Thoracic aorta (tissue), 2 donors: Measurements from ENCODE around the gene CIB2. TPM values are rescaled to one million over a fixed set of nuclear protein-coding genes. Genes with fewer than 3 reads are reported as not detected.

ENCODE experiments used
- ATAC-seq: fragments of 150-250 bp; one replicate; pipeline ENCODE4 v1.8.0; 2017; ENCODE audit warnings: low read depth; ENCODE audit not compliant: insufficient number of reproducible peaks, low FRiP score
- DNase-seq: peaks from one replicate; pipeline ENCODE4 v3.0.0-alpha.2; 2020; ENCODE audit warnings: low spot score
- H3K27ac ChIP-seq, 2 donors: fragments of 200-600 bp; sonication (generic); 1 replicate in 1 of 2; 2 replicates in 1 of 2; pipeline ENCODE4 v1.5.1; 2016; ENCODE audit warnings: mild to moderate bottlenecking in 2 of 2, moderate library complexity in 2 of 2
- H3K27me3 ChIP-seq: fragments of 200-600 bp; sonication (generic); replicated peaks from 2 replicates; pipeline ENCODE4 v1.6.0; 2016; ENCODE audit warnings: mild to moderate bottlenecking; ENCODE audit not compliant: insufficient read depth
- H3K36me3 ChIP-seq: fragments of 200-600 bp; sonication (generic); one replicate; pipeline ENCODE4 v1.5.1; 2016
- H3K4me1 ChIP-seq, 2 donors: fragments of 200-600 bp; sonication (generic); 1 replicate in 1 of 2; 2 replicates in 1 of 2; pipeline versions ENCODE4 v1.5.1 to v1.6.0; 2016; ENCODE audit warnings: low read depth in 2 of 2, mild to moderate bottlenecking in 1 of 2; ENCODE audit not compliant: control insufficient read depth in 1 of 2
- H3K4me3 ChIP-seq: fragments of 200-600 bp; sonication (generic); 2 replicates; pipeline ENCODE4 v1.5.1; 2016; ENCODE audit warnings: mild to moderate bottlenecking
- H3K9me3 ChIP-seq: fragments of 200-600 bp; sonication (generic); 2 replicates; pipeline ENCODE4 v1.5.1; 2016
- total RNA-seq, 2 donors: library from RNA; depleted of rRNA; stranded (reverse); fragments of >200 nt; gene quantifications; one replicate each; pipeline versions ENCODE4 v1.1.0 to v1.2.3, GENCODE V29; 2016
- TF ChIP-seq, protein P1 (sequence below): fragments of 200-600 bp; sonication (generic); IDR thresholded peaks from one replicate; pipeline ENCODE4 v1.5.1; 2019; ENCODE audit warnings: antibody characterized with exemption

The CIB2 gene
- total RNA-seq, 2 donors from 2014 or later: 1.2 to 7.9 TPM

DNA sequence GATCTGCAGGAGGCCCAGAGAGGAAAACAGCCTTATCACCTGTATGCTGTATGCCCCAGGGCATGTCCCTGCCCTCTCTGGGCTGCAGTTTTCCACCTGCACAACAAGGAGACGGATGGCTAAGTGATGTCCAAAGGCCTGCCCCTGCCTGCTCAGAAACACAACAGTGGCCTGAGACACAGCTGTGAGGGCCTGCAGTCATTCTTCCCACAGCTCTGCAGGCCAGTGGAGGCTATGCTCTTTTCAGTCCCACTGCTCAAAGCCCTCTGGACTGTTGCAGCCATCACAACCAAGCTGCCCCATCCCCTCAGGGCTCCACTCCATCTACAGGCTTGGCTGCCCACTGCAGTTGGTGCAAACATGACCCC is 48.5 kb downstream of the CIB2 start:
- ATAC-seq (no peak), DNase-seq (no peak)
- no peak overlapping the region for H3K27ac ChIP-seq
- no peak overlapping the region for H3K4me3 ChIP-seq
- TF ChIP-seq, protein P1, sequence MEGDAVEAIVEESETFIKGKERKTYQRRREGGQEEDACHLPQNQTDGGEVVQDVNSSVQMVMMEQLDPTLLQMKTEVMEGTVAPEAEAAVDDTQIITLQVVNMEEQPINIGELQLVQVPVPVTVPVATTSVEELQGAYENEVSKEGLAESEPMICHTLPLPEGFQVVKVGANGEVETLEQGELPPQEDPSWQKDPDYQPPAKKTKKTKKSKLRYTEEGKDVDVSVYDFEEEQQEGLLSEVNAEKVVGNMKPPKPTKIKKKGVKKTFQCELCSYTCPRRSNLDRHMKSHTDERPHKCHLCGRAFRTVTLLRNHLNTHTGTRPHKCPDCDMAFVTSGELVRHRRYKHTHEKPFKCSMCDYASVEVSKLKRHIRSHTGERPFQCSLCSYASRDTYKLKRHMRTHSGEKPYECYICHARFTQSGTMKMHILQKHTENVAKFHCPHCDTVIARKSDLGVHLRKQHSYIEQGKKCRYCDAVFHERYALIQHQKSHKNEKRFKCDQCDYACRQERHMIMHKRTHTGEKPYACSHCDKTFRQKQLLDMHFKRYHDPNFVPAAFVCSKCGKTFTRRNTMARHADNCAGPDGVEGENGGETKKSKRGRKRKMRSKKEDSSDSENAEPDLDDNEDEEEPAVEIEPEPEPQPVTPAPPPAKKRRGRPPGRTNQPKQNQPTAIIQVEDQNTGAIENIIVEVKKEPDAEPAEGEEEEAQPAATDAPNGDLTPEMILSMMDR: no peak
- H3K9me3 ChIP-seq: no peaks in the 10 kb centered on the region
- no peaks in the 10 kb centered on the region for H3K36me3 ChIP-seq
- H3K4me1 ChIP-seq: peaks cover 0 to 6% of the 10 kb centered on the region in 2 donors
- H3K27me3 ChIP-seq: no peaks in the 10 kb centered on the region

DNA sequence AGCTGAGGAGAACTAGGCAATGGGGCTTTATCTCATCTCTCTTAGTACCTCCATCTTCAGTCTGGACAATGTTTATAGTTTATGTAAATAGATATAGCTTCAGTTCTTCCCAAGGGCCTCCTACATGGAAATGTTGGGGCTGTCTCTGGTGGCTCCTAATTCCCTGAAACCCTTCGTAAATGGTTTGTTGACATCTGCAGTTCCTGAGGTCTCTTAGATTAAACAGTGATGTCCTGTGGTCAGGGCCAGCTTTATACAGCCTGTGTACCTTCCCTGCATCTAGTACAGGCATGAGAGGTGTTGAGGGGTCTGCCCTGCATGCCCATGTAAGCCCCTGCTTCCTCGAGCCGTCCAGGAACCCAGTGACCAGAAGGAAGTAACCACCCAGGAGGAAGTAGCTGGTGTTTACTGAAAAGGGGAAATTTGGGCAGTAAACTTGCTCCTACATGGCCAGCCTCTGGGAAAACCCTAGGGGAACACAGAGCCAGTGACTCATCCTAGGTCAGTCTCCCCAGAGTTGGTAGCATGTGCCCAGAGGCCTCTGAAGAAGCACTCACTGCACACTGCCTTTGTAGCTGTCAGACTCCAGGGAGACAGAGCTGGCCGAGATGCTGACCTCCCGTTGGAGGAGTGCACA is 49.0 kb downstream of the CIB2 start:
- Histone ChIP-seq H3K36me3 (no peaks in the 10 kb centered on the region), H3K9me3 (no peaks in the 10 kb centered on the region), H3K27ac (no peak overlapping the region), H3K4me3 (no peak overlapping the region), H3K4me1 (peaks cover 0 to 6% of the 10 kb centered on the region in 2 donors), H3K27me3 (no peaks in the 10 kb centered on the region)
- DNase-seq (no peak), ATAC-seq (no peak)
- TF ChIP-seq, protein P1: no peak

DNA sequence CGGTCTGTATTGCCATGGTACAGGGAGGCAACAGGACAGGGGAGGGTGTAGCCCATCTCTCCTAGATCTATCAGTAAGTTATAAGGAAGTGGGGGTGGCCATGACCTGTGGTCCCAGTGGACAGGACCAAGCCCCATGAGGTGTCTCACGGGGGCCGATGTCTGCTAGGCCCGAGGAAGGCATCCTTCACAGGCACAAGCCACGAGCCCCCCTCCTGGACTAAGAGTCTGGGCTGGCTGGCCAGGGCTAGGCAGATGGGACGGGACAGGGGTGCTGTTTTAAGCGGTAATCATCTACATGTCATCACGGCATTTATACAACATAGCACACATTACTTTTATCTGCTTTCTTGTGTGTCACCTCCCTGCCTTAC is 51.2 kb downstream of the CIB2 start:
- peaks cover 11 to 23% of the 10 kb centered on the region in 2 donors for H3K4me1 ChIP-seq
- DNase-seq (no peak), ATAC-seq (no peak)
- no peaks in the 10 kb centered on the region for H3K27me3 ChIP-seq
- H3K36me3 ChIP-seq: no peaks in the 10 kb centered on the region
- H3K27ac ChIP-seq: no peak overlapping the region
- no peak overlapping the region for H3K4me3 ChIP-seq
- TF ChIP-seq, protein P1: no peak
- no peaks in the 10 kb centered on the region for H3K9me3 ChIP-seq

DNA sequence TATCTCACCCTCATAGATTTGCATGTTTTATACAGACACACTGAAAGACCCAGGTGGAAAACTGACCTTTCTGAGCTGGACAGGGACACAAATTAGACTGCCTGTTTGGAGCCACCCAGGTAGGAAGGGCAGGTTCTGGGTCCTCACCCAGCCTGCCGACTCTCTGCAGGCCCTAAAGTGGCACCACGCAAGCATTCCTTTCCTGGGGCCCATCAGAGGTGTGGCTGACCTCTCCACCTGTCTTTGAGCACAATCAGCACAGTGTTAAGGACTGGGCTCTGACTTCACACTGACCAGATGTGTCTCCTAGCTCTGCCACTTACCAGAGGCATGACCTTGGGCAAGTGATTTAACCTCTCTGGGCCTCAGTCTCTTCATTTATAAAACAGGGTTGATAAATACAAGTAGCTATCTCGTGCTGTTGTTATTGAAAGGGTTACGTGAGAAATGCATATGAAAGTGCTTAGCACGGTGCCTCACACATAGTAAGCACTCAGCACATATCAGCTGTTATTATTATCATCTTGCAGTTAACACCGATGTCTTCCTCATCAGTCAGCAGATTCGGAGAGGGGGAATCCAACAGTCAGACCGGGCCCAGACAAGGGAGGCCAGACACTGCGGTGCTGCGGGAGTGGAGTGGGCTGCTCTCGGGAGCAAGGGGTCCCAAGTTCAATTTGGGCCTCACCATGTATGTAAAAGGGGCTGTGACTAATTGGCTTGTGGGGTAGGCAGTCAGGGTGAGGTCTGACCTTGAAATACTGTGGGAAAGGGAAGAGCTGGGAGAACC is 51.8 kb downstream of the CIB2 start:
- Histone ChIP-seq H3K9me3 (no peaks in the 10 kb centered on the region), H3K36me3 (no peaks in the 10 kb centered on the region), H3K27me3 (no peaks in the 10 kb centered on the region), H3K4me3 (no peak overlapping the region), H3K27ac (no peak overlapping the region), H3K4me1 (peaks cover 12 to 28% of the 10 kb centered on the region in 2 donors)
- DNase-seq (no peak), ATAC-seq (no peak)
- TF ChIP-seq, protein P1: no peak

DNA sequence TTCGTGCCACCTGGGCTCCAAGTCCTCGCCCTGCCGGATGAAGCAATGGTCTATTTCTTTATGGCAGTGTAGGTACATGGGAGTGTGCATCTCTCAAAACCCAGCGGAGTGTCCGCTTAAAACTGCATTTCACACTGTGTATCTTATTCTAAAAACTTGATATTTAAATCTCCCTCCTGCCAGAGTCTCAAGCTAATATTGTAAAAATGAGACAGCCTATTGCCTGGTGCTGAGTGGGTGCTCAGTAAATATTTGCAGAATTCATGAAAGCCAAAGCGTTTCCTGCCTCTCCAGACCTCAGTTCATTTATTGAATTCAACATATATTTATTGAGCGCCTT is 53.4 kb downstream of the CIB2 start:
- Histone ChIP-seq H3K27me3 (no peaks in the 10 kb centered on the region), H3K4me3 (peak overlapping the region; percentile 94), H3K9me3 (no peaks in the 10 kb centered on the region), H3K4me1 (peaks cover 18 to 43% of the 10 kb centered on the region in 2 donors), H3K36me3 (no peaks in the 10 kb centered on the region), H3K27ac (peak overlapping the region; percentile 69 to 88)
- ATAC-seq (no peak), DNase-seq (no peak)
- TF ChIP-seq, protein P1: no peak
